Measurements from ENCODE around the gene CCDC142. TPM values are rescaled to one million over a fixed set of nuclear protein-coding genes. Genes with fewer than 3 reads are reported as not detected.

CCDC142 gene
- total and polyA plus RNA-seq, 8 donors: 3.2 to 78.2 (median 21.2) TPM

GRCh38 chr2:74499267-74499939 is 16.6 kb upstream of the CCDC142 start, which contains the start of gene LBX2:
Gene LBX2, minus strand, starts transcription at chr2:74499603. Its CDS starts 66 bp downstream, at chr2:74499537.
- H3K36me3 ChIP-seq: peaks cover 0 to 4% (median 2%) of the 10 kb centered on the region in 4 donors
- H3K4me1 ChIP-seq: peaks cover 48 to 61% (median 58%) of the 10 kb centered on the region in 4 donors
- peak in 1 of 2 donors; percentile 56 for DNase-seq
- peaks cover 0 to 77% (median 30%) of the 10 kb centered on the region in 3 donors for H3K27me3 ChIP-seq
- intact Hi-C loops (cut with DNase I; ENCODE audit: low total_unique reads): no loop called here
- TF ChIP-seq POLR2A (IDR thresholded peaks at IDR 0.05) (no peak), CTCF (IDR thresholded peaks at IDR 0.05) (no peak), POLR2AphosphoS5 (IDR thresholded peaks at IDR 0.05) (no peak), EP300 (IDR thresholded peaks at IDR 0.05) (no peak)
- peak within 1 kb of the TSS; percentile 26 to 56 (median 41) for H3K4me3 ChIP-seq
- 7 to 14% (median 8%) methylated on average over 35 to 65 of the region's 65 CpGs for WGBS, 5 donors
- H3K27ac ChIP-seq: peak within 1 kb of the TSS in 2 of 5 donors; percentile 45 to 51
- no peaks in the 10 kb centered on the region for H3K9me3 ChIP-seq

- Histone ChIP-seq H3K27ac (peak overlapping the region in 2 of 5 donors; percentile 45 to 51), H3K36me3 (peaks cover 4 to 10% (median 8%) of the 10 kb centered on the region in 4 donors), H3K27me3 (peaks cover 0 to 71% (median 30%) of the 10 kb centered on the region in 3 donors), H3K4me3 (peak overlapping the region; percentile 26 to 56 (median 41)), H3K9me3 (no peaks in the 10 kb centered on the region), H3K4me1 (peaks cover 41 to 54% (median 52%) of the 10 kb centered on the region in 4 donors)
- peak; percentile 40 to 57 for DNase-seq
- TF ChIP-seq EP300 (IDR thresholded peaks at IDR 0.05) (no peak), CTCF (IDR thresholded peaks at IDR 0.05) (no peak), POLR2A (IDR thresholded peaks at IDR 0.05) (no peak), POLR2AphosphoS5 (IDR thresholded peaks at IDR 0.05) (no peak)
- intact Hi-C loops (cut with DNase I; ENCODE audit: low total_unique reads): no loop called here
- 2 to 3% (median 2%) methylated on average over 39 to 41 of the region's 41 CpGs for WGBS, 5 donors
Observed at GRCh38 chr2:74498500-74499266, 15.9 kb upstream of the CCDC142 start.

GRCh38 chr2:74497777-74498499 is 15.1 kb upstream of the CCDC142 start:
- TF ChIP-seq CTCF (IDR thresholded peaks at IDR 0.05) (no peak), POLR2AphosphoS5 (IDR thresholded peaks at IDR 0.05) (peak in 1 of 3 donors; percentile 50), EP300 (IDR thresholded peaks at IDR 0.05) (no peak)
- intact Hi-C loops (cut with DNase I; ENCODE audit: low total_unique reads): no loop called here
- Histone ChIP-seq H3K36me3 (peaks cover 11 to 17% (median 16%) of the 10 kb centered on the region in 4 donors), H3K27me3 (peaks cover 0 to 64% (median 30%) of the 10 kb centered on the region in 3 donors), H3K9me3 (no peaks in the 10 kb centered on the region), H3K27ac (peak overlapping the region in 2 of 5 donors; percentile 45 to 51), H3K4me3 (peak overlapping the region; percentile 26 to 56 (median 41)), H3K4me1 (peaks cover 35 to 47% (median 46%) of the 10 kb centered on the region in 4 donors)
- peak; percentile 34 to 61 for DNase-seq
- WGBS, 5 donors: 1 to 5% (median 4%) methylated on average over 36 to 61 of the region's 61 CpGs

Measured in stomach (tissue), 9 donors.